ENCODE data around the gene CDC27.

DNA sequence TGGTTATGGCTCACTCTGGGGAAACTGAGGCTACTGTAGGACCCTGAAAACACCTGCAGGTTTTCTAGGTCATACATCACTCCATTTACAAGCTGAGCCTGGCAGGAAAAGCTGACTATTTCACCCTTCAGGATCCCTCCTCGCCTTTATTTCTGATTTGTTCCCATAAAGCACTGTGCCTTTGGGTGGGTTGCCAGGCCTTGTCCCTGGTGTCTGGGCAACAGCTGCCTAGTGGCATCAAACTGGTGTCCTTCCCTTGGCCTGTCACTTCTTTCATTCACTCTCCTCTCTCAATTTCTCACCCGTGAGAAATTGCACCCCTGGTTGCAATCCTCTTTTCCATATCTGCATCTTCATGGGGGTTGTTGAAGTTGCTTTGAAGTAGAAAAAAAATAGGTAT, 21.7 kb upstream of the CDC27 start:
- no peak for TF ChIP-seq POLR2A (IDR thresholded peaks at IDR 0.05)
- TF ChIP-seq, protein P1, sequence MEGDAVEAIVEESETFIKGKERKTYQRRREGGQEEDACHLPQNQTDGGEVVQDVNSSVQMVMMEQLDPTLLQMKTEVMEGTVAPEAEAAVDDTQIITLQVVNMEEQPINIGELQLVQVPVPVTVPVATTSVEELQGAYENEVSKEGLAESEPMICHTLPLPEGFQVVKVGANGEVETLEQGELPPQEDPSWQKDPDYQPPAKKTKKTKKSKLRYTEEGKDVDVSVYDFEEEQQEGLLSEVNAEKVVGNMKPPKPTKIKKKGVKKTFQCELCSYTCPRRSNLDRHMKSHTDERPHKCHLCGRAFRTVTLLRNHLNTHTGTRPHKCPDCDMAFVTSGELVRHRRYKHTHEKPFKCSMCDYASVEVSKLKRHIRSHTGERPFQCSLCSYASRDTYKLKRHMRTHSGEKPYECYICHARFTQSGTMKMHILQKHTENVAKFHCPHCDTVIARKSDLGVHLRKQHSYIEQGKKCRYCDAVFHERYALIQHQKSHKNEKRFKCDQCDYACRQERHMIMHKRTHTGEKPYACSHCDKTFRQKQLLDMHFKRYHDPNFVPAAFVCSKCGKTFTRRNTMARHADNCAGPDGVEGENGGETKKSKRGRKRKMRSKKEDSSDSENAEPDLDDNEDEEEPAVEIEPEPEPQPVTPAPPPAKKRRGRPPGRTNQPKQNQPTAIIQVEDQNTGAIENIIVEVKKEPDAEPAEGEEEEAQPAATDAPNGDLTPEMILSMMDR (IDR thresholded peaks at IDR 0.05), result no peak

Data from lower leg skin (tissue), 3 donors.